ENCODE data around the gene VSIG8. TPM values are rescaled to one million over a fixed set of nuclear protein-coding genes. Genes with fewer than 3 reads are reported as not detected.

VSIG8 gene
- total RNA-seq, 2 donors from 2014 or later, result not detected

DNA sequence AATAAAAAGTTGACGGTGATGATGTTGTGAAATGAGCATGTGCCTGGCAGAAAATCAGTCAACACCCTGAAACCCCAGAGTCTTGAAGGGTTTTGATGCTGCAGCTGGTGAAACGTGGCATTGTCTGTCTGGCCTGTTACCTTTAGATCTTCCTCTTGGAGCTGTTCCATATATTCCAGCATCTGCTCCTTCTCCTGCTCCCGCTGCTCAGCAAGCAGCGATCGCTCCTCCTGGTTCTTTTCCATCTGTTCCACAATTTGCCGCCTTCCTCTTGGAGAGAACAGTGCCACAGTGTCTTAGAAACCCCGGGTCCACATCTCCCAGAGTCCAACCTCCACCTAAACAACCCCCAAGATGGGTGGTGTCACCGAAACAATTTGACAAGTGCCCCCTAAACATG, 21.8 kb upstream of the VSIG8 start:
- Histone ChIP-seq H3K27me3 (ENCODE audit: control insufficient read depth, insufficient read depth, low read length, poor library complexity, severe bottlenecking) (peaks cover 4% of the 10 kb centered on the region), H3K27ac (ENCODE audit: low read depth, low read length) (no peak overlapping the region), H3K36me3 (ENCODE audit: control insufficient read depth, insufficient read depth, low read length) (no peaks in the 10 kb centered on the region), H3K9ac (ENCODE audit: extremely low read depth, low read length, poor library complexity, severe bottlenecking) (no peak overlapping the region), H3K4me1 (ENCODE audit: control insufficient read depth, insufficient read depth, low read length) (no peaks in the 10 kb centered on the region), H3K4me3 (ENCODE audit: low read length) (no peak overlapping the region), H3K9me3 (ENCODE audit: control insufficient read depth, low read length) (no peaks in the 10 kb centered on the region)
- H3K36me3 Mint-ChIP-seq (ENCODE audit: low read depth), result no peaks in the 10 kb centered on the region
- no peaks in the 10 kb centered on the region for H3K27me3 Mint-ChIP-seq (ENCODE audit: insufficient read depth)
- TF ChIP-seq, protein P1, sequence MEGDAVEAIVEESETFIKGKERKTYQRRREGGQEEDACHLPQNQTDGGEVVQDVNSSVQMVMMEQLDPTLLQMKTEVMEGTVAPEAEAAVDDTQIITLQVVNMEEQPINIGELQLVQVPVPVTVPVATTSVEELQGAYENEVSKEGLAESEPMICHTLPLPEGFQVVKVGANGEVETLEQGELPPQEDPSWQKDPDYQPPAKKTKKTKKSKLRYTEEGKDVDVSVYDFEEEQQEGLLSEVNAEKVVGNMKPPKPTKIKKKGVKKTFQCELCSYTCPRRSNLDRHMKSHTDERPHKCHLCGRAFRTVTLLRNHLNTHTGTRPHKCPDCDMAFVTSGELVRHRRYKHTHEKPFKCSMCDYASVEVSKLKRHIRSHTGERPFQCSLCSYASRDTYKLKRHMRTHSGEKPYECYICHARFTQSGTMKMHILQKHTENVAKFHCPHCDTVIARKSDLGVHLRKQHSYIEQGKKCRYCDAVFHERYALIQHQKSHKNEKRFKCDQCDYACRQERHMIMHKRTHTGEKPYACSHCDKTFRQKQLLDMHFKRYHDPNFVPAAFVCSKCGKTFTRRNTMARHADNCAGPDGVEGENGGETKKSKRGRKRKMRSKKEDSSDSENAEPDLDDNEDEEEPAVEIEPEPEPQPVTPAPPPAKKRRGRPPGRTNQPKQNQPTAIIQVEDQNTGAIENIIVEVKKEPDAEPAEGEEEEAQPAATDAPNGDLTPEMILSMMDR (conservative IDR thresholded peaks at IDR 0.05), result no peak
- H3K27ac Mint-ChIP-seq, result no peak overlapping the region
- WGBS, 2 experiments (ENCODE audit: insufficient coverage in 1 of 2, insufficient read length in 1 of 2), result 83 to 88% methylated on average over 8 of the region's 8 CpGs
- no peaks in the 10 kb centered on the region for H3K4me1 Mint-ChIP-seq
- H3K4me3 Mint-ChIP-seq, result no peak overlapping the region
- DNase-seq, result no peak
- no peaks in the 10 kb centered on the region for H3K9me3 Mint-ChIP-seq

DNA sequence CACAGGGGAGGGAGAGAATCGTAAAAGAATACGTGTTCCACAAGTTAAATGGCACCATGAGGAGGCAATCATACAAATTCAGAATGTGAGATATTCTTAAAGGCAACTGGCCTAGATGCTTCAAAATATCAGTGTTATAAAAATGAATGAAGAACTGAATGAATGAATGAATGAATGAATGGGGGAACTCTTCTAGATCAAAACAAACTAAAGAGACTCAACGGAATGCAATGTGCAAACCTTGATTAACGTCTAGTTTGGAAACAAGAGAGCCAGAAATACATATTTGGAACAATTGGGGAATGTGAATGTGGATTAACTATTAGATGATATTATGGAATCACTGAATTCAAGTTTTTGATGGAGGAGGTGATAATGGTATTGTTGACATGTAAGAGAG, 20.7 kb upstream of the VSIG8 start:
- no peaks in the 10 kb centered on the region for H3K36me3 ChIP-seq (ENCODE audit: control insufficient read depth, insufficient read depth, low read length)
- WGBS, 2 experiments (ENCODE audit: insufficient coverage in 1 of 2, insufficient read length in 1 of 2), result 90 to 98% methylated on average over 4 of the region's 4 CpGs
- Mint-ChIP-seq H3K27ac (no peak overlapping the region), H3K4me3 (no peak overlapping the region), H3K27me3 (ENCODE audit: insufficient read depth) (no peaks in the 10 kb centered on the region), H3K36me3 (ENCODE audit: low read depth) (no peaks in the 10 kb centered on the region), H3K9me3 (no peaks in the 10 kb centered on the region), H3K4me1 (no peaks in the 10 kb centered on the region)
- H3K4me1 ChIP-seq (ENCODE audit: control insufficient read depth, insufficient read depth, low read length), result no peaks in the 10 kb centered on the region
- peaks cover 4% of the 10 kb centered on the region for H3K27me3 ChIP-seq (ENCODE audit: control insufficient read depth, insufficient read depth, low read length, poor library complexity, severe bottlenecking)
- H3K27ac ChIP-seq (ENCODE audit: low read depth, low read length), result no peak overlapping the region
- H3K9me3 ChIP-seq (ENCODE audit: control insufficient read depth, low read length), result no peaks in the 10 kb centered on the region
- TF ChIP-seq, protein P1 (conservative IDR thresholded peaks at IDR 0.05), result no peak
- DNase-seq, result no peak
- H3K9ac ChIP-seq (ENCODE audit: extremely low read depth, low read length, poor library complexity, severe bottlenecking), result no peak overlapping the region
- H3K4me3 ChIP-seq (ENCODE audit: low read length), result no peak overlapping the region

DNA sequence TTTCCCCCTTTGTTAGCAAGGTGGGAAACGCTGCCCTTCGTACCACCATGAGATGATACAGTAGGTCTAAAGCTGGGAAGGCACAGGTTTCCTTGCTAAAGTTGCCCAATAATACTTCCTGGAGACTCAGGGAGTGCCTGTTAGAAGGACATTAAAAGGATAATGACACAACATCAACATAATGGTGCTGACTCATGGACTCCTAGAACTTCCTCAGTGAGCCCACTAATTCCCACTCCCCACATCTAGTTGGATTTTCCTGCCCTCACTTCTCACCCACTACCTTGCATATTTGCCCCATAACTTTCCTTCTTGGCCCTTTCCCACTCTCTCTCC, 20.0 kb upstream of the VSIG8 start:
- Histone ChIP-seq H3K27ac (ENCODE audit: low read depth, low read length) (no peak overlapping the region), H3K4me1 (ENCODE audit: control insufficient read depth, insufficient read depth, low read length) (no peaks in the 10 kb centered on the region), H3K9ac (ENCODE audit: extremely low read depth, low read length, poor library complexity, severe bottlenecking) (no peak overlapping the region), H3K27me3 (ENCODE audit: control insufficient read depth, insufficient read depth, low read length, poor library complexity, severe bottlenecking) (peaks cover 4% of the 10 kb centered on the region), H3K36me3 (ENCODE audit: control insufficient read depth, insufficient read depth, low read length) (no peaks in the 10 kb centered on the region), H3K9me3 (ENCODE audit: control insufficient read depth, low read length) (no peaks in the 10 kb centered on the region), H3K4me3 (ENCODE audit: low read length) (no peak overlapping the region)
- Mint-ChIP-seq H3K9me3 (no peaks in the 10 kb centered on the region), H3K27ac (no peak overlapping the region), H3K4me1 (no peaks in the 10 kb centered on the region), H3K27me3 (ENCODE audit: insufficient read depth) (no peaks in the 10 kb centered on the region), H3K36me3 (ENCODE audit: low read depth) (no peaks in the 10 kb centered on the region), H3K4me3 (no peak overlapping the region)
- TF ChIP-seq, protein P1 (conservative IDR thresholded peaks at IDR 0.05), result no peak
- WGBS, 2 experiments (ENCODE audit: insufficient coverage in 1 of 2, insufficient read length in 1 of 2), result 88 to 100% methylated on average over 1 to 2 of the region's 2 CpGs
- no peak for DNase-seq
